RWPE1 (cell line): ENCODE results near the gene IMPG1.

Experiments used
- CTCF ChIA-PET: fragments of 350-600 bp; sonication (Branson Sonifier 250); formaldehyde crosslinking; extraction: SDS; loops from one replicate; lab custom pipeline; 2021; lab: Yijun Ruan, JAX
- POLR2A ChIA-PET: fragments of 400-600 bp; formaldehyde crosslinking; extraction: SDS; loops from one replicate; lab custom pipeline; 2020; ENCODE audit warnings: antibody characterized with exemption; ENCODE audit not compliant: low non-redundant PET; lab: Yijun Ruan, JAX
- DNase-seq: peaks from one replicate; pipeline ENCODE4 v3.0.0; 2012; ENCODE audit warnings: low spot score
- H3K27ac ChIP-seq: fragments of 450-650 bp; 2 replicates; pipeline ENCODE4 v1.5.1; 2017
- TF ChIP-seq, protein P1 (sequence below): fragments of 450-650 bp; conservative IDR thresholded peaks from 2 replicates; pipeline ENCODE4 v1.5.1; 2017; ENCODE audit warnings: low read depth, mild to moderate bottlenecking

Gene IMPG1

GRCh38 chr6:76000629-76001028 is 71.8 kb downstream of the IMPG1 start:
- no peak for DNase-seq
- ChIA-PET CTCF (no interaction called here), POLR2A (no interaction called here)
- TF ChIP-seq, protein P1, sequence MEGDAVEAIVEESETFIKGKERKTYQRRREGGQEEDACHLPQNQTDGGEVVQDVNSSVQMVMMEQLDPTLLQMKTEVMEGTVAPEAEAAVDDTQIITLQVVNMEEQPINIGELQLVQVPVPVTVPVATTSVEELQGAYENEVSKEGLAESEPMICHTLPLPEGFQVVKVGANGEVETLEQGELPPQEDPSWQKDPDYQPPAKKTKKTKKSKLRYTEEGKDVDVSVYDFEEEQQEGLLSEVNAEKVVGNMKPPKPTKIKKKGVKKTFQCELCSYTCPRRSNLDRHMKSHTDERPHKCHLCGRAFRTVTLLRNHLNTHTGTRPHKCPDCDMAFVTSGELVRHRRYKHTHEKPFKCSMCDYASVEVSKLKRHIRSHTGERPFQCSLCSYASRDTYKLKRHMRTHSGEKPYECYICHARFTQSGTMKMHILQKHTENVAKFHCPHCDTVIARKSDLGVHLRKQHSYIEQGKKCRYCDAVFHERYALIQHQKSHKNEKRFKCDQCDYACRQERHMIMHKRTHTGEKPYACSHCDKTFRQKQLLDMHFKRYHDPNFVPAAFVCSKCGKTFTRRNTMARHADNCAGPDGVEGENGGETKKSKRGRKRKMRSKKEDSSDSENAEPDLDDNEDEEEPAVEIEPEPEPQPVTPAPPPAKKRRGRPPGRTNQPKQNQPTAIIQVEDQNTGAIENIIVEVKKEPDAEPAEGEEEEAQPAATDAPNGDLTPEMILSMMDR, result no peak
- no peak overlapping the region for H3K27ac ChIP-seq

DNA sequence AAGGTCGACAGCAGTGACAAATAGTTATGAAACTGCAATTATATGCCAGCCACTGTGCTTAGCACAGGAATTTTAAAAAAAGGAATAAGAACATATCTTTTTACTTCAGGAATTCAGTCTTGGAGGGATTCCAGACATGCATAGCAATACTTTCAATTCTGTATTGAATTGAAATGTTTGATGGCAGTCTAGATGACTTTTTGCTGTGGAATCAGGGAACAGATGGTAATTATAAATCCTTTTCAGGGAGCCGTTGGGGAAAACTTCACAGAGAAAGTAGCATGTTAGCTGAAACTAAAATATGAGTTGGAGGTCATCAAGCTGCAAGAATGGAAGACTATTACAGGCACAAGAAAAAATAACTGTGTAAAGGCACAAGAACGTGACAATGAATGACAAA is 74.8 kb downstream of the IMPG1 start:
- POLR2A ChIA-PET, result no interaction called here
- TF ChIP-seq, protein P1, result no peak
- CTCF ChIA-PET, result no interaction called here
- DNase-seq, result no peak
- no peak overlapping the region for H3K27ac ChIP-seq

DNA sequence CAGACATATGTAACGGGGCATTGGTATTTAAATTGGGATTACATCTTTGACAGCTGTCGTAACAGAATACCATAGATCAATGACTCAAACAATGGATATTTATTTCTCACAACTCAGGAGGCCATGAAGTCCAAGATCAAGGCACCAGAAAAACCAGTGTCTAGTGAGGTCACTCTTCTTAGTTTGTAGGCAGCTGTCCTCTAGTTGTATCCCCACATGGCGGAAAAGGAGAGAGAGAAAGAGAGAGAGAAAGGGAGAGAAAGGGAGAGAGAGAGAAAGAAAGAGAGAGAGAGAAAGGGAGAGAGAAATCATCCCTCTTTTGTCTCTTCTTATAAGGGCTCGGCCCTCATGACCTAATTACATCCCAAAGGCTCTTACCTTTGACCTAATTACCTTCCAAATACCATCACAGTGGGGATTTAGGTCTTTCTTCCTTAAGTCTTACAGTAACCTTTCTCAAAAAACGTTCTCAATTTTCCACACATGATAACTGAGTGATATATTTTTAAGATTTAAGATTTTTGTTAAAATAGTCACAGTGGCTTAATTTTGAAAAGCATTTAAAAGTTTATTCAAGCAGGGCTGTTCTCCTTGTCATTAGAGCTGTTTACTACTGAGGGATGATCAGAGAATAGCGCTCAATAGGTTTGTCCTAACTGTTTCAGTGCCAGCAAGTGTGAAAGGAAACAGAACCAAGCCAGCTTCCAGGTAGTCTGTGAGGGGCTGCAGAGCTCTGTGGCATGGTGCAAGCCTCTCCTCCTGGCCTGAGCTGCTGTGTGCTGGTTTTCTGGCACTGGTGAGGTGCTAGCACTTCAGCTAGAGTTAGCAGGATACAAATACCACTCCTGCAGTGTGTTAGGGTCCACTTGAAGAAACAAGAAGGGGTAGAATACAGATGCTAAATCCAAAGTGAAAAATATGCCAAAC is 79.0 kb downstream of the IMPG1 start:
- H3K27ac ChIP-seq, result no peak overlapping the region
- no peak for DNase-seq
- ChIA-PET POLR2A (no interaction called here), CTCF (interaction anchor here (0.6 kb wide), 1 partner anchor 74 kb away, joined by 3 read pairs; no protein-coding TSS in a partner anchor)
- TF ChIP-seq, protein P1, result no peak

DNA sequence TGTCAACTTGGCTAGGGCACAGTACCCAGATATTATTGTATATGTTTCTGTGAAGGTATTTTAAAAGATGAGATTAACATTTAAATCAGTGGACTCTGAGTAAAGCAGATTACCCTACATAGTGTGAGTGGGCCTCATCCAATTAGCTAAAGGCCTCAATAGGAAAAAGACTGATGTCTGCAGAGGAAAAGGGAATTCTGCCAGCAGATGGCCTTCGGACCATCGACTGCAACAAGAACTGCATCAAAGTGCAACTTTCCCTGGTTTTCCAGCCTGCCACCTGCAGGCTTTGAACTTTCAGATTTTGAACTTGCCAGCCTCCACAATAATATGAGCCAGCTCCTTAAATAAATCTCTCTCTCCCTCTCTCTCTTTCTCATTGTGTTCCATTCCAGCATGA is 80.5 kb downstream of the IMPG1 start:
- CTCF ChIA-PET, result interaction anchor here (0.7 kb wide), 1 partner anchor 267 kb away, joined by 3 read pairs; no protein-coding TSS in a partner anchor
- TF ChIP-seq, protein P1, result no peak
- H3K27ac ChIP-seq, result no peak overlapping the region
- no peak for DNase-seq
- POLR2A ChIA-PET, result no interaction called here

GRCh38 chr6:75986935-75987334 is 85.5 kb downstream of the IMPG1 start:
- DNase-seq, result no peak
- POLR2A ChIA-PET, result no interaction called here
- TF ChIP-seq, protein P1, result no peak
- CTCF ChIA-PET, result interaction anchor here (0.6 kb wide), 1 partner anchor 13 kb away, joined by 4 read pairs; no protein-coding TSS in a partner anchor
- H3K27ac ChIP-seq, result no peak overlapping the region

- no peak overlapping the region for H3K27ac ChIP-seq
- TF ChIP-seq, protein P1, result no peak
- POLR2A ChIA-PET, result no interaction called here
- CTCF ChIA-PET, result no interaction called here
- no peak for DNase-seq
Observed at GRCh38 chr6:75975904-75976303, 96.6 kb downstream of the IMPG1 start.
